ENCODE data around the gene TIGD1. TPM values are rescaled to one million over a fixed set of nuclear protein-coding genes. Genes with fewer than 3 reads are reported as not detected.

The TIGD1 gene
- 10 to 100 TPM; 10.1 TPM for total RNA-seq

DNA sequence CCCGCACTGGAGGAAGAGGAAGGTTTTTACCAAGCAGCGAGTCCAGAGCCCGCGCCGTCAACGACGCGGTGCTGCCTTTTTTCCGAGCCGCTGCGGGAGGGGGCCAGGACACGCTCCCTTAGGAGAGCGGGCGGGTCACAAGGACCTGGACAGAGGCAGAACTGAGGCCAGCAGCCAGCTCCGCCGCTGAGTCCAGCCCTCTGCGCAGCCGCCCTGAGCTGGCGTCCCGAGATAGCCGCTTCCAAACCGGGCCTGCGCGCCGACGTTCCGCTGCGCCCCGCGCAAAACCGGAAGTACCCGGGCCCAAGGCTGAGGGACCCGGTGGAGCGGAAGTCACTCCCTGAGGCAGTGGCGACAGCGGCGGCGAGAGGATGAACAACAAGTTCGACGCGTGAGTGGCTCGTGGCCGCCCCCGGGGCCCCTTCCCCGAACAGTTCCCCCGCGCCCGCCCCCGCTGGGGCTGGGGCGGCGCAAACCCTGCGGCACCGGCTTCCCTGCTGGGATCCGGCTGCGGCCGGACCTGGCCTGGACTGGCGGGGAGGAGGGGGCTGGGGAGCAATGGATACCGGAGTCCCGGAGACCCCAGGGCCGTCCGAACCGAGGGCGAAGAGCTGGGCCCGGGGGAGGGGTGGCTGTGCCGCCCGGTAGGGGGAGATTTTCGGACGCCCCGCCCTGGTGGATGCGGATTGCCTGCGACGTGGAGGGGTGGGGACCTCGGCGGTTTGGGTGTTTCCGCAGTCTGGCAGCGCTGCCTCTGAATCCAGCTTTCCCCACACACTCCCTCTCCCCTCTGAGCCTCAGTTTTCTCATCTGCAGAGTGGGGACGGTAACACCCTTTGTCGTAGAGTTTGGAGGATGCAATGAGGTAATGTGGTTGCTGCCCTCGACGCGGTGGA lies at the start of gene TIGD1, which contains the start of gene EIF4E2:
Gene TIGD1 (minus strand): TSS at position 204 of the 896 bp plus-strand sequence. CDS start 675 bp downstream, outside the sequence.
Gene EIF4E2 (plus strand): TSS at position 336 of the 896 bp plus-strand sequence. CDS start 36 bp downstream, at position 372.

DNA sequence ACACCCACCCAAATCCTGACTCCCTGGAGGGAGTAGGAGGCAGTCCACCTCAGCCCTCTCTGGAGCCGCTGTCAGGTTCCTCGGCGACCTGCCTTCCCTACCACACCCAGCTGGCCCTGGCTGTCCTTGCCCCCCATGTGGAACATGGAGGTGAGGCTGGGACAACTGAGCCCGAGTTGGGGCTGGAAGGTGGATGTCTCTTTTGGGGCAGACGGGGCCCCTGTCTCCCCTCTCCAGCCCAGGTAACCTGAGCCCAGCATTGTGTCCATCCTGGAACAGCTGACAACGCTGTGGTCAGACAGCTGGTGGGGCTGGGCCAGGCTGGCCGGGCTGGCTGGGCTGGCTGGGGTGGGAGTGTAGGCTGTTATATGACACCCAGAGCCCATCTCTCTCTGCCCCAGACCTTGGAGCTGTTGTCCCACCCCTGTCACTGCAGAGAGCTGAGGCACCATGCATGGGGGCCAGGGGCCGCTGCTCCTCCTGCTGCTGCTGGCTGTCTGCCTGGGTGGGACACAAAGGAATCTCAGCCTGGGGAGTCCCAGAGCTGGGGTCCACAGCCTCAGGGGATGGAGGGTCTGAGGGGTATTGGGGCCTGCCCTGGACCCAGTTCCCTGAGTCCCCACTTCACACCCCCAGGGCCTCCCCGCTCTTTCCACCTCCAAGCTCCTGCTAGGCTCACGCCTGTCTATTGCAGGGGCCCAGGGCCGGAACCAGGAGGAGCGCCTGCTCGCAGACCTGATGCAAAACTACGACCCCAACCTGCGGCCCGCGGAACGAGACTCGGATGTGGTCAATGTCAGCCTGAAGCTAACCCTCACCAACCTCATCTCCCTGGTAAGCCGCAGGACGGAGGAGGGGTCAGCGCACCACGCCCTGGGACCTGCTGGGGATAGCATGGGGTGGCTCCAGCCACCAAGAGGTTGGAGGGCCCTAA lies 10.8 kb downstream of the TIGD1 start, which contains the start of gene CHRNG:
Gene CHRNG (plus strand): TSS at position 395 of the 934 bp plus-strand sequence. CDS start 56 bp downstream, at position 451.

DNA sequence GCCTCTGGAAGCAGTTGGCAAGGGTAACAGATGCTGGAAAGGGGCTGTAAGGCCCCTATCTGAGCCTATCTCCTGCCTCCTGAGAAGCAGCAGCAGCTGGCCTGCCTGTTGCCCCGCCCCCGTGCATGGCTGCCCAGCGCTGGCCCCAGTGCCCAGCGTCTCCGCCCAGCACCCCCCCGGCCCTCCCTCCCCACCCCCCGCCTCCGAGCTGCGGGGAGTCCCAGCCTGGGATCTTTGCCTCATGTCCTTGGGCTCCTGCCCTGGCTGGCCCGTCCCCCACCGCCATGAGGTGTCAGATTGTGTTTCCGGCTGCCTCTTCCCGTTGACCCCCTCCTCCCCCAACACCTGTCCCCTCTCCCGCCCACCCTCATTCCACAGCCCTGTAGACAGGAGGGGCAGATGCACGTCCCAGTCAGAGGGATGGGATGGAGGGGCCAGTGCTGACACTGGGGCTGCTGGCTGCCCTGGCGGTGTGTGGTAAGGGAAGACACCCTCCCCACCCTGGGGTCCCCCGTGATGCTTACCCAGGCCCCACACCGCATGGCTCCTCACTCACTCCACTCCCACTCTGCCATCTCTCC lies 24.5 kb downstream of the TIGD1 start, which contains the start of gene CHRND:
Gene CHRND (plus strand): TSS at position 370 of the 581 bp plus-strand sequence. CDS start 56 bp downstream, at position 426.

DNA sequence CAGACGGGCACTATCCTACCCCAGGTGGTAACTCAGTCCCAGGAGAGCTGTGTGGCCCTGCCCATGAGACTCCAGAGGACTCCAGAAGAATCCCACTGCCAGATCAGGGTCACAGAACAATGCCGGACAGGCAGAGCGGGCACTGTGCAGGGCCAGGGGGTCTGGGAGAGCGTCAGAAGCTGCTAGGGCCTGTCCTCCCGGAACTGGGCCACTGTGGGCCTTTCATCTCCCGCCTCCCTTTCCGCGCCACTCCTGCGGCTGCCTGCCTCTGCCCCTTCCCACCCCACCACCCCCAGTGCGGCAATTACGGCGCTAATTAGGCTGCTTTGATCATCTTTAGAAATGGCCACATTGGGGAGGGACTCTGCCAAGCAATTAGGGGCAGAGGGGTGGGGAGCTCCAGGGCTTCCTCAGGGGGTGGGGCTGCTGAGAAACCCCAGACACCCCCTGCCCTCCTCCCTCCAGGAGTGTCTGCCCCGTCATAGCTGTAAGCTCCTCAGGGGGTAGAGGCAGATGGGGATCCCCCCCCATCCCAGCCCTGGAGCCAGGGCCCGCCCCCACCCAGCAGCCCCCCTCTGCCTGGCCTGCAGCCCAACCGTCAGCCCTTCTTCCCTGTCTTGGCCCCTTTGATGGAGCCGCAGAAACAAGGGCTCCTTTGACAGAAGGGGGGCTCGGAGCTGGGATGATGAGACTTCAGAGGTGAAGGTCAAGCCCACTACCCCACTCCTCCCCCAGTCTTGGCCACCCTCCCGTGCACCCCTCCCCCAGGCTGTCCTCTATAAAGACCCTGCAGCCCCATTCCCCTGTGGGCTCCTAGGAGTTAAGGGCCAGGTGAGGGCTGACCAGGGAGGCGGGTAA lies 30.5 kb downstream of the TIGD1 start, which contains the start of gene PRSS56:
Gene PRSS56 (plus strand): TSS at position 808 of the 858 bp plus-strand sequence. CDS start 211 bp downstream, outside the sequence.

Other genes with a start within 250 kb of the TIGD1 start
- gene ALPP, start 171.8 kb downstream of the TIGD1 start, total RNA-seq: not detected
- gene ALPG, start 143.7 kb downstream of the TIGD1 start, total RNA-seq: not detected
- not detected for gene ALPI, start 94.4 kb downstream of the TIGD1 start, total RNA-seq
- gene ECEL1, start 62.7 kb downstream of the TIGD1 start, total RNA-seq: not detected
- not detected for gene PRSS56, start 30.2 kb downstream of the TIGD1 start, total RNA-seq
- not detected for gene CHRND, start 24.4 kb downstream of the TIGD1 start, total RNA-seq
- gene CHRNG, start 10.9 kb downstream of the TIGD1 start, total RNA-seq: not detected
- gene EIF4E2, start 132 bp upstream of the TIGD1 start, total RNA-seq: 10 to 100 TPM; 72.2 to 73.3 TPM
- 1 to 10 TPM; 7.1 to 8.2 TPM for gene EFHD1, start 83.0 kb upstream of the TIGD1 start, total RNA-seq
- 10 to 100 TPM; 65.6 to 66.0 TPM for gene GIGYF2, start 146.8 kb upstream of the TIGD1 start, total RNA-seq
- gene KCNJ13, start 226.0 kb upstream of the TIGD1 start, total RNA-seq: not detected